GM12801 (cell line): ENCODE data around the gene CRLF1.

Experiments used
- CTCF ChIP-seq: IDR thresholded peaks from one replicate; pipeline ENCODE4 v1.5.1; 2011; ENCODE audit warnings: control low read depth; ENCODE audit not compliant: insufficient read length; ENCODE audit errors: extremely low read depth

CRLF1 gene

DNA sequence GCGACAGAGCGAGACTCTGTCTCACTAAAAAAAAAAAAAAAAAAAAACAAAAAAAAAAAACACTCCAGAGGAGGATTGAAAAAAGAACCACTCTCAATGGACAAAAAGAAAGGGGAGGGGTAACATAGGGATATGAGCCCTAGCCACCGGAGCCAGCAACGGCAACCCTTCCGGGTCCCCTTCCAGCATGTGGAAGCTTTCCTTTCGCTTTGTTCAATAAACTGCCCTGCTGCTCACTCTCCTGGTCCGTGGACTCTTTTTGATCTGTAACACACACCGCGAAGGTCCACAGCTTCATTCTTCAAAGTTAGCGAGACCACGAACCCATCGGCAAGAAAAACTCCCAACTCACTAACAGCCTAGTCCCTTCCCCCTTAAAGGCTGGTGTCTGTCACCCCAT is 19.0 kb downstream of the CRLF1 start:
- TF ChIP-seq CTCF, result no peak

DNA sequence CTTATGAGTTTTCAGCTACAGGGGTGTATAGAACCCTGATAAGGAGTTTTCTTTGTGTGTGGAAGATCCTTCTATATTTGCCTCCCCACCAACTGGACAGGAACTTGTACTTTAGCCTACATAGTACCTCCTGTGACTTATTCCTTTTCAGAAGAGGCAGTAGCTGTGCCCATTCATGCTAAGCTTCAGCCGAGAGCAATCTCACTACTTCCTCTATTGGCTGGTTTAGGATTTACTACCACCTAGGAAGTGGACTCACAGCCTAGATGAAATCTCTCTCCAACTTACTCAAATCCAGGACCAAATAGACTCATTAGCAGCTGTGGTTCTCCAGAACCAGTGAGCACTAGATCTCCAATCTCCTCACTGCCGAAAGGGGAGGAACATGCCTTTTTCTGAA is 20.3 kb downstream of the CRLF1 start:
- no peak for TF ChIP-seq CTCF

DNA sequence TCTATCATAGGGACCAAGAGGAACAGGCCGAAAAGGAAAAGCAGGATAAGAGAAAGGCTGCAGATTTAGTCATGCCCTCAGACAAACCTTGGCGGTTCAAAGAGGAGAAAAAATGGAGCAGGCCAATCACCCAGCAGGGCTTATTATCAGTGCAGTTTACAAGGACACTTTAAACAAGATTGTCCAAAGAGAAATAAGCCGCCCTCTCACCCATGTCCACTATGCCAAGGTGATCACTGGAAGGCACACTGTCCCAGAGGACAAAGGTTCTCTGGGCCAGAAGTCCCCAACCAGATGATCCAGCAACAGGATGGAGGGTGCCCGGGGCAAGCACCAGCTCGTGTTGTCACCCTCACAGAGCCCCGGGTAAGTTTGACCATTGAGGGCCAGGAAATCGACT is 26.3 kb downstream of the CRLF1 start:
- TF ChIP-seq CTCF, result no peak

DNA sequence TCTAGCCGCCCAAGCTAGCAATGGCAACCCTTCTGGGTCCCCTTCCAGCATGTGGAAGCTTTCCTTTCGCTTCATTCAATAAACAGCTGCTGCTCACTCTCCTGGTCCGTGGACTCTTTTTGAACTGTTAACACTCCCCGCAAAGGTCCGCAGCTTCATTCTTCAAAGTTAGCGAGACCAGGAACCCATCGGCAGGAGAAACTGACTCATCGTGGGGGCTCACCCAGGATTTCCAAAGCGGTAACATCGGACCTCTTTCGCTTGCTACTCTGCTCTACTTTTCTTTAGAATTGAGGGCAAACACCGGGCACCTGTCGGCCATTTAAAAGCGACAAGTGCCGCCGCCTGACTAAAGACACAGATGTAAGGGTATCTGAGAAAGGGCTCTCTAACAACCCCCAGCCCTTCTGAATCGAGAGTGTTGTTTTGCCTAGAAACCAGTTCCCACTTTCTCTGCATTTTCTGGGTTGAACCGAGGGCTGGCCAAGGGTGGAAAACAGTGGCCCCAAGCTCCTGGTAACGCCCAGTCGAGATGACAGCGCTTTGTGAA is 29.2 kb downstream of the CRLF1 start:
- no peak for TF ChIP-seq CTCF

DNA sequence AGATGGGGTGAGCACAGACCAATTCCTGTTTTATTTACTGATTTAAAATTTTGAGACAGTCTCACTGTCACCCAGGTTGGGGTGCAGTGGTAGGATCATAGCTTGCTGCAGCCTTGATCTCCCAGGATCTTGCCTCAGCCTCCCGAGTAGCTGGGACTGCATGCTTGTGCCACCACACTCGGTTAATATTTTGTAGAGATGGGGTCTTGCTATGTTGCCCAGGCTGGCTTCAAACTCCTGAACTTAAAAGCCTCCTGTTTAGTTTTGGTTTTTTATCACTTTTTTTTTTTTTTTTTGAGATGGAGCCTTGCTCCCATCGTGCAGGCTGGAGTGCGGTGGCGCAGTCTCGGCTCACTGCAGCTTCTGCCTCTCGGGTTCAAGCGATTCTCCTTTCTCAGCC is 30.2 kb downstream of the CRLF1 start:
- TF ChIP-seq CTCF, result no peak

DNA sequence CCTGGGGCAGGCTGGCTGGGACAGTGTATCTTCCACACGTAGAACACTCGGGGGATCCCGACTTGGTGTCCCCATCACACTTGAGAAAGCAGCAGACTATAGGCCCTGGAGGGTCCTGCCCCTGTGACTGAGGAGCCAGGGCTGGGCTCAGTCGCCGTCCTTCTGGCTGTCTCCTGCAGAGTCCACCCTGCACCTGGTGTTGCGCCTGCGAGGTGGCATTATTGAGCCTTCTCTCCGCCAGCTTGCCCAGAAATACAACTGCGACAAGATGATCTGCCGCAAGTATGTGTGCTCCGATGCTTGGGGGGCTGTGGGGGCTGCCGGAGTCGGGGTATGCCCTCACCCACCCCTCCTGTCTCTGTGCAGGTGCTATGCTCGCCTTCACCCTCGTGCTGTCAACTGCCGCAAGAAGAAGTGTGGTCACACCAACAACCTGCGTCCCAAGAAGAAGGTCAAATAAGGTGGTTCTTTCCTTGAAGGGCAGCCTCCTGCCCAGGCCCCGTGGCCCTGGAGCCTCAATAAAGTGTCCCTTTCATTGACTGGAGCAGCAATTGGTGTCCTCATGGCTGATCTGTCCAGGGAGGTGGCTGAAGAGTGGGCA is 31.8 kb downstream of the CRLF1 start:
- TF ChIP-seq CTCF, result no peak

DNA sequence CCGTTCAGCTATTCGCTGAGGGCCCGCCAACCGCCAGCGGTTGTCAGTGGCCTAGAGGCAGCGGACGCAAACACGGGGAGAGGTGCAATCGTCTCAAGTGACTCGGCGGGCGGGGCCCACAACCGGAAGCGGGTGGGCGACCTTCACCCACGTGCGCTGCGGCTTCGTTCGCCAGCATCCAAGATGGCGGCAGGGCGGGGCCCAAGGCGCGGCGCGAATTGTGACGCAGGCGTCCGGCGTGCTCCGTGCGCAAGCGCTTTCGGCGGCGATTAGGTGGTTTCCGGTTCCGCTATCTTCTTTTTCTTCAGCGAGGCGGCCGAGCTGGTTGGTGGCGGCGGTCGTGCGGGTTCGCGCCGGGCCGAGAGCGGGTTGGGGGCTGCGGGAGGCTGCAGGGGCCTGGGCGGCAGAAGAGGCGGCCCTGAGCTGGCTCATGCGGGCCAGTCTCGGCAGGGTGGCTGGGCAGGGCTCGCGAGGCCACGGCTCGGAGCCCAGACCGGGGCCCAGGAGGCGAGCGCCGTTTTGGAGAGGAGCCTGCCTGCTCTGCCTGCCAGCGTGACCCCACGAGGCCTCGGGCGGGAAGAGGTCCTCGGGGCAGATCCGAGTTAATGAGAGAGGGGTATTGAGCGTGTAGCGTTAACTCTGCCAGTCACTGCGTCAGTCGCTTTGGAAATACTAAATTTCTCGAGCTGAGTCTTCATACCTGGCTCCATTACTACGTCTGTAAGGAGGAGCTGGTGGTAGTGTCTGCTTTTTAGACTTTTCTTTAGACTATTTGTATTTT is 34.8 kb downstream of the CRLF1 start, which contains the start of gene UBA52:
UBA52 (plus strand) TSS at position 294 of the 781 bp plus-strand sequence. CDS start 1,444 bp downstream, outside the sequence.
- no peak for TF ChIP-seq CTCF
